ENCODE measurements around the gene FHL5. TPM values are rescaled to one million over a fixed set of nuclear protein-coding genes. Genes with fewer than 3 reads are reported as not detected.

FHL5 gene
- total RNA-seq, 3 donors from 2014 or later (not counting 1 experiment from before 2014, with no cell fraction given), result not detected

DNA sequence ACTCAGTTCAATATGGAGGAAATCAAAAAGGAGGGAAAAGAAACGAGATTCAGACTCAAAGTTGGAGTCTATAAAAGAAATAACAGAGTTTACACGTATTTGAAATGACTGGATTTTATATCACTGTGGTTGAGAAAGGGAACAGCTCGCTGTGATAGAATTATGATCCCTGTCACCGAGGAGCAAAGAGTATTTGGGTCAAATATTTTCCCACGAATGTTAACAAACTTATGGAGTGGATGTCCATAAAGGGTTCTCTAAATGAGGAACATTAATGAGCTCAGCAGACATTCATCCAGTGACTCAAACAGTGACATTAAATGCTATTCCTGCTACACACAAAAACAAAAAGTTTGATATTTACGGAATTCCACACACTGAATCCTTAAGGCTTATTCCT lies 57.9 kb downstream of the FHL5 start:
- 74% methylated on average over 6 of the region's 6 CpGs for WGBS (ENCODE audit: insufficient coverage)
- DNase-seq (no peak), ATAC-seq (no peak)
- H3K9me3 Mint-ChIP-seq, result no peaks in the 10 kb centered on the region
- Histone ChIP-seq H3K4me1 (ENCODE audit: control insufficient read depth, insufficient read depth, low read length) (no peaks in the 10 kb centered on the region), H3K36me3 (ENCODE audit: control insufficient read depth, insufficient read depth, low read length) (no peaks in the 10 kb centered on the region), H3K9me3 (ENCODE audit: control insufficient read depth, insufficient read depth, low read length) (no peaks in the 10 kb centered on the region), H3K4me3 (ENCODE audit: low read length) (no peak overlapping the region), H3K27ac (ENCODE audit: low read length) (no peak overlapping the region), H3K27me3 (ENCODE audit: control insufficient read depth, insufficient read depth, low read length) (peaks cover 3% of the 10 kb centered on the region)
- TF ChIP-seq, protein P1, sequence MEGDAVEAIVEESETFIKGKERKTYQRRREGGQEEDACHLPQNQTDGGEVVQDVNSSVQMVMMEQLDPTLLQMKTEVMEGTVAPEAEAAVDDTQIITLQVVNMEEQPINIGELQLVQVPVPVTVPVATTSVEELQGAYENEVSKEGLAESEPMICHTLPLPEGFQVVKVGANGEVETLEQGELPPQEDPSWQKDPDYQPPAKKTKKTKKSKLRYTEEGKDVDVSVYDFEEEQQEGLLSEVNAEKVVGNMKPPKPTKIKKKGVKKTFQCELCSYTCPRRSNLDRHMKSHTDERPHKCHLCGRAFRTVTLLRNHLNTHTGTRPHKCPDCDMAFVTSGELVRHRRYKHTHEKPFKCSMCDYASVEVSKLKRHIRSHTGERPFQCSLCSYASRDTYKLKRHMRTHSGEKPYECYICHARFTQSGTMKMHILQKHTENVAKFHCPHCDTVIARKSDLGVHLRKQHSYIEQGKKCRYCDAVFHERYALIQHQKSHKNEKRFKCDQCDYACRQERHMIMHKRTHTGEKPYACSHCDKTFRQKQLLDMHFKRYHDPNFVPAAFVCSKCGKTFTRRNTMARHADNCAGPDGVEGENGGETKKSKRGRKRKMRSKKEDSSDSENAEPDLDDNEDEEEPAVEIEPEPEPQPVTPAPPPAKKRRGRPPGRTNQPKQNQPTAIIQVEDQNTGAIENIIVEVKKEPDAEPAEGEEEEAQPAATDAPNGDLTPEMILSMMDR (IDR thresholded peaks at IDR 0.05), result no peak
- H3K4me3 Mint-ChIP-seq, result no peak overlapping the region
- intact Hi-C loops (cut with micrococcal nuclease), result no loop called here
- H3K27ac Mint-ChIP-seq, result no peak overlapping the region
- H3K27me3 Mint-ChIP-seq (ENCODE audit: low read depth in 2 of 2), result peaks cover 0 to 6% of the 10 kb centered on the region in 2 donors
- H3K4me1 Mint-ChIP-seq, result peaks cover 0 to 5% of the 10 kb centered on the region in 2 donors
- no peaks in the 10 kb centered on the region for H3K36me3 Mint-ChIP-seq

DNA sequence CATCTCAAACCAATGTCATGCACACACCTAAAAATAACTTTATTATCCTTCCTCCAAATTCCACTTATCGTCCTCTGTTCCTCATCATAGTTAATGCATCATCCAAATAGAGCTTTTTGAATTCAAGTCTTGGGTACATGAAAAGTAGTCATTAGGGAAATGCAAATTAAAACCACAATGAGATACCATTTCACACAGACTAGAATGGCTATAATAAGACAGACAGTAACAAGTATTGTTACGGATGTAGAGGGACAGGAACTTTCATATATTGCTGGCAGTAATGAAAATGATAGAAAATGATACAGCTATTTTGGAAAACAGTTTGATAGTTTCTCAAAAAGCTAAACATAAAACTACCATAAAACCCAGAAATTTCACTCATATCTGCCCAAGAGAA lies 59.1 kb downstream of the FHL5 start:
- WGBS (ENCODE audit: insufficient coverage), result 67% methylated on average over 1 of the region's 2 CpGs
- DNase-seq, result no peak
- Mint-ChIP-seq H3K27me3 (ENCODE audit: low read depth in 2 of 2) (peaks cover 0 to 6% of the 10 kb centered on the region in 2 donors), H3K9me3 (no peaks in the 10 kb centered on the region), H3K27ac (no peak overlapping the region), H3K4me1 (peaks cover 0 to 5% of the 10 kb centered on the region in 2 donors), H3K4me3 (no peak overlapping the region), H3K36me3 (no peaks in the 10 kb centered on the region)
- TF ChIP-seq, protein P1 (IDR thresholded peaks at IDR 0.05), result no peak
- Histone ChIP-seq H3K27me3 (ENCODE audit: control insufficient read depth, insufficient read depth, low read length) (peaks cover 3% of the 10 kb centered on the region), H3K27ac (ENCODE audit: low read length) (no peak overlapping the region), H3K36me3 (ENCODE audit: control insufficient read depth, insufficient read depth, low read length) (no peaks in the 10 kb centered on the region), H3K4me1 (ENCODE audit: control insufficient read depth, insufficient read depth, low read length) (no peaks in the 10 kb centered on the region), H3K9me3 (ENCODE audit: control insufficient read depth, insufficient read depth, low read length) (no peaks in the 10 kb centered on the region), H3K4me3 (ENCODE audit: low read length) (no peak overlapping the region)
- intact Hi-C loops (cut with micrococcal nuclease), result no loop called here
- no peak for ATAC-seq

DNA sequence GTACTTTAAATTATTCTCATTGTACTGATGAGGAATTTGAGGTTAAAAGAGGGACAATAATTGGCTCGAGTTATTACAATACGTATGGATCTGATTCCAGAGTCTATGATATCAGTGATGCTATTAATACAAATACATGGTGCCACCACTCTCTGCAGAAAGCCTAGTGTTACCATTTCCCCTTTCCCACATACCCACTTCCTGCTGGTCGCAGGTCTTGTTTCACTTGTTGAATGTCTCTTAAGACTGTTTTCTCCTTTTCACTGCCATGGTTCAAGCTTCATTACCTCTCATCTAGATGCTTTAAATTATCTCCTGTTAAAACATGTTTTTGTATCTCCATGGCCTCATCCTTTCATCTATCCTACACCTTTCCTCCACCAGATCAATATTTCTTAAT lies 62.0 kb downstream of the FHL5 start:
- TF ChIP-seq, protein P1 (IDR thresholded peaks at IDR 0.05), result no peak

DNA sequence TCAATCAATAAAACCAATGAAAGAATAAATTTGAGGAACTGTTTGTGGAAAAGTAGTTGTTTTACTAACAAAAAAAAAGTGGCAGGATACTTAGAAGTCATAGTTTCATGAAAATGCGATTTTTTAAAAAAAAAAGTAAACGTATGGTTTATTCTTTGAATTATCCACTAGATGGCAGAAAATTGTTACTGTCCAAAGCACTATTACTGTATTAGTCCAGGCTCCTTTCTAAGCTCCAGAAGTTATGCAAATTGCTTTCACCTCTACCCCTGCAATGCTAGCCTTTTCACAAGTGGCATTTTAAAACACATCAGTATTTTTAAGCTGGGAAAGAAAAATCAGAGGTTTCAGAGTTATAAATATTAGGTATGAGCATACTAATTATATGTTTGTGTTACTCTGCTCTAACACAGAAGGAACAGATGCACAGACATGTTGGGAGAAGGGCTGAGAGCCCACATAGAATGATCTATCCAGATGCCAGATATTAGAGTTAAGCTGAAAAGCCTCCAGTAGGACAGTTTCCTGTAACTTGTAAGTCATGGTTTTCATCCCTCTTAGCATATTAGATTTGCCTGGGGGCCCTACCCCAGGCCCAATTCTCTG lies 63.9 kb downstream of the FHL5 start:
- Histone ChIP-seq H3K9me3 (ENCODE audit: control insufficient read depth, insufficient read depth, low read length) (no peaks in the 10 kb centered on the region), H3K27me3 (ENCODE audit: control insufficient read depth, insufficient read depth, low read length) (no peaks in the 10 kb centered on the region), H3K4me1 (ENCODE audit: control insufficient read depth, insufficient read depth, low read length) (no peaks in the 10 kb centered on the region), H3K27ac (ENCODE audit: low read length) (no peak overlapping the region), H3K36me3 (ENCODE audit: control insufficient read depth, insufficient read depth, low read length) (no peaks in the 10 kb centered on the region), H3K4me3 (ENCODE audit: low read length) (no peak overlapping the region)
- WGBS (ENCODE audit: insufficient coverage), result 20% methylated on average over 1 of the region's 2 CpGs
- TF ChIP-seq, protein P1 (IDR thresholded peaks at IDR 0.05), result no peak
- no peak for ATAC-seq
- Mint-ChIP-seq H3K4me1 (peaks cover 0 to 5% of the 10 kb centered on the region in 2 donors), H3K4me3 (no peak overlapping the region), H3K36me3 (no peaks in the 10 kb centered on the region), H3K27me3 (ENCODE audit: low read depth in 2 of 2) (peaks cover 0 to 6% of the 10 kb centered on the region in 2 donors), H3K9me3 (no peaks in the 10 kb centered on the region), H3K27ac (no peak overlapping the region)
- DNase-seq, result peak in 1 of 2 donors; percentile 37
- intact Hi-C loops (cut with micrococcal nuclease), result loop anchor here (2.0 kb wide), 1 partner anchor 432 kb away; no protein-coding TSS in a partner anchor

More for the DNA sequence above, 62.0 kb downstream of the FHL5 start:
- Mint-ChIP-seq H3K27ac (no peak overlapping the region), H3K36me3 (no peaks in the 10 kb centered on the region), H3K4me1 (peaks cover 0 to 5% of the 10 kb centered on the region in 2 donors), H3K27me3 (ENCODE audit: low read depth in 2 of 2) (peaks cover 0 to 6% of the 10 kb centered on the region in 2 donors), H3K4me3 (no peak overlapping the region), H3K9me3 (no peaks in the 10 kb centered on the region)
- Histone ChIP-seq H3K27ac (ENCODE audit: low read length) (no peak overlapping the region), H3K4me1 (ENCODE audit: control insufficient read depth, insufficient read depth, low read length) (no peaks in the 10 kb centered on the region), H3K27me3 (ENCODE audit: control insufficient read depth, insufficient read depth, low read length) (peaks cover 3% of the 10 kb centered on the region), H3K36me3 (ENCODE audit: control insufficient read depth, insufficient read depth, low read length) (no peaks in the 10 kb centered on the region), H3K4me3 (ENCODE audit: low read length) (no peak overlapping the region), H3K9me3 (ENCODE audit: control insufficient read depth, insufficient read depth, low read length) (no peaks in the 10 kb centered on the region)
- intact Hi-C loops (cut with micrococcal nuclease), result no loop called here
- WGBS (ENCODE audit: insufficient coverage), result 36% methylated on average over 2 of the region's 3 CpGs
- no peak for ATAC-seq
- no peak for DNase-seq

Measured in natural killer cell (primary cell).